Activated CD4-positive, CD25-positive, alpha-beta regulatory T cell (primary cell): ENCODE data around the gene THSD4.

Experiments used
- DNase-seq, 4 experiments: peaks; one replicate each; lab custom pipeline; 2025; lab: John Stamatoyannopoulos, UW

The THSD4 gene

GRCh38 chr15:71688509-71689094, 573.3 kb downstream of the THSD4 start:
- DNase-seq = no peak

- no peak for DNase-seq
These were observed 575.8 kb downstream of the THSD4 start for GRCh38 chr15:71691081-71691457.

GRCh38 chr15:71691458-71692417, 576.5 kb downstream of the THSD4 start:
- DNase-seq = no peak

GRCh38 chr15:71697236-71697635, 582.0 kb downstream of the THSD4 start:
- no peak for DNase-seq

- DNase-seq = no peak
These were observed 582.8 kb downstream of the THSD4 start for GRCh38 chr15:71698030-71698429.

GRCh38 chr15:71698742-71699141, 583.5 kb downstream of the THSD4 start:
- no peak for DNase-seq

- DNase-seq = no peak
These were observed 584.7 kb downstream of the THSD4 start for GRCh38 chr15:71699977-71700376.

- DNase-seq = no peak
These were observed 586.5 kb downstream of the THSD4 start for GRCh38 chr15:71701808-71702207.

- DNase-seq = no peak
These were observed 587.2 kb downstream of the THSD4 start for GRCh38 chr15:71702496-71702895.

GRCh38 chr15:71705151-71705550, 589.9 kb downstream of the THSD4 start:
- DNase-seq = no peak

- DNase-seq = no peak
These were observed 591.4 kb downstream of the THSD4 start for GRCh38 chr15:71706461-71707229.

- no peak for DNase-seq
These were observed 592.2 kb downstream of the THSD4 start for GRCh38 chr15:71707230-71708050.

GRCh38 chr15:71708051-71708429, 592.8 kb downstream of the THSD4 start:
- no peak for DNase-seq

- no peak for DNase-seq
These were observed 593.5 kb downstream of the THSD4 start for GRCh38 chr15:71708741-71709140.

GRCh38 chr15:71709808-71710418, 594.6 kb downstream of the THSD4 start:
- no peak for DNase-seq

- no peak for DNase-seq
These were observed 596.9 kb downstream of the THSD4 start for GRCh38 chr15:71712182-71712581.

- no peak for DNase-seq
These were observed 598.0 kb downstream of the THSD4 start for GRCh38 chr15:71713191-71713809.

GRCh38 chr15:71715914-71716313, 600.6 kb downstream of the THSD4 start:
- no peak for DNase-seq

- DNase-seq = no peak
These were observed 601.7 kb downstream of the THSD4 start for GRCh38 chr15:71716990-71717389.

- DNase-seq = no peak
These were observed 603.0 kb downstream of the THSD4 start for GRCh38 chr15:71718116-71718910.
